GM12878 (cell line): ENCODE data around the gene ANKRD53. TPM values are rescaled to one million over a fixed set of nuclear protein-coding genes. Genes with fewer than 3 reads are reported as not detected.

Experiments
- ATAC-seq: fragments of 200-7000 bp; cut with Tn5 transposase; 3 replicates; pipeline ENCODE4 v1.9.1; 2020; ENCODE audit warnings: mild to moderate bottlenecking, moderate library complexity
- BruUV-seq: library from RNA; stranded (reverse); fragments of 400-500 nt; replicated peaks from 2 replicates; lab custom pipeline; 2021; lab: Mats Ljungman, UMichigan
- CTCF ChIA-PET: fragments of 300-600 bp; sonication (Branson Sonifier 250); formaldehyde crosslinking; extraction: SDS; loops from one replicate; lab custom pipeline; 2021; ENCODE audit warnings: inconsistent platforms; lab: Yijun Ruan, JAX
- POLR2A ChIA-PET: fragments of 350-600 bp; formaldehyde crosslinking; extraction: SDS; loops from one replicate; lab custom pipeline; 2021; ENCODE audit warnings: inconsistent platforms; lab: Charles Lee
- RAD21 ChIA-PET: fragments of 300-600 bp; sonication (Branson Sonifier 250); formaldehyde crosslinking; loops from one replicate; lab custom pipeline; 2023; ENCODE audit warnings: antibody characterized with exemption; ENCODE audit not compliant: unreplicated experiment; lab: Charles Lee
- SMC1A ChIA-PET: fragments of 300-600 bp; sonication (Branson Sonifier 250); formaldehyde crosslinking; loops from one replicate; lab custom pipeline; 2023; ENCODE audit not compliant: unreplicated experiment, uncharacterized antibody; lab: Charles Lee
- DNase-seq: peaks from one replicate; pipeline ENCODE4 v3.0.0-alpha.2; 2011; ENCODE audit warnings: low read depth, low spot score
- FAIRE-seq: peaks from 3 replicates; lab custom pipeline; 2011; peaks lifted over from hg19 to GRCh38; lab: Jason Lieb, UNC
- H2AFZ ChIP-seq: 2 replicates; pipeline ENCODE4 v1.6.0; 2011; ENCODE audit warnings: low read depth, low read length, control low read depth; ENCODE audit not compliant: control insufficient read depth
- H3K27ac ChIP-seq: 2 replicates; pipeline ENCODE4 v1.5.1; 2011; ENCODE audit warnings: control low read depth; ENCODE audit not compliant: control insufficient read depth, insufficient read depth
- H3K27me3 ChIP-seq, 2 experiments: replicated peaks in 1 of 2; 2 replicates each; pipeline versions ENCODE4 v1.6.0 to v1.6.1; 2011; ENCODE audit warnings: low read length in 1 of 2; ENCODE audit not compliant: control insufficient read depth in 2 of 2, insufficient read depth in 2 of 2
- H3K36me3 ChIP-seq, 2 experiments: 2 replicates each; pipeline ENCODE4 v1.5.1; 2011; ENCODE audit warnings: low read length in 1 of 2; ENCODE audit not compliant: control insufficient read depth in 2 of 2, insufficient read depth in 2 of 2
- H3K4me1 ChIP-seq: 2 replicates; pipeline ENCODE4 v1.6.1; 2011; ENCODE audit warnings: mild to moderate bottlenecking, low read length, moderate library complexity, mixed read lengths; ENCODE audit not compliant: control insufficient read depth, insufficient read depth
- H3K4me2 ChIP-seq: 2 replicates; pipeline ENCODE4 v1.6.0; 2011; ENCODE audit warnings: control low read depth; ENCODE audit not compliant: control insufficient read depth, insufficient read depth
- H3K4me3 ChIP-seq: fragments of 200-600 bp; sonication (generic); 2 replicates; pipeline ENCODE4 v1.5.1; 2016
- H3K79me2 ChIP-seq: 2 replicates; pipeline ENCODE4 v1.6.0; 2011; ENCODE audit warnings: low read length; ENCODE audit not compliant: control insufficient read depth, insufficient read depth
- H3K9ac ChIP-seq: 2 replicates; pipeline ENCODE4 v1.8.0; 2011; ENCODE audit warnings: low read length, control low read depth, mixed read lengths; ENCODE audit not compliant: control insufficient read depth, insufficient read depth
- H3K9me3 ChIP-seq: replicated peaks from 3 replicates; pipeline ENCODE4 v1.5.1; 2011; ENCODE audit warnings: mild to moderate bottlenecking, low read length; ENCODE audit not compliant: control insufficient read depth, insufficient read depth
- H4K20me1 ChIP-seq: 2 replicates; pipeline ENCODE4 v1.6.0; 2011; ENCODE audit not compliant: control insufficient read depth, insufficient read depth
- BMI1 ChIP-seq: fragments of 450-650 bp; IDR thresholded peaks from 2 replicates; pipeline ENCODE4 v1.6.1; 2016; ENCODE audit warnings: mild to moderate bottlenecking, moderate library complexity, borderline replicate concordance
- CHD4 ChIP-seq: fragments of 200-600 bp; sonication (generic); IDR thresholded peaks from 2 replicates; pipeline ENCODE4 v1.6.1; 2016; ENCODE audit warnings: mild to moderate bottlenecking
- ETV6 ChIP-seq, 2 experiments: fragments of 450-650 bp in 1 of 2; IDR thresholded peaks in 1 of 2; conservative IDR thresholded peaks in 1 of 2; 2 replicates each; pipeline ENCODE4 v1.6.1; 2014; ENCODE audit warnings: antibody characterized with exemption in 1 of 2, borderline replicate concordance in 1 of 2, low read depth in 1 of 2, mild to moderate bottlenecking in 1 of 2, moderate library complexity in 1 of 2
- HDAC6 ChIP-seq: fragments of 200-600 bp; sonication (generic); IDR thresholded peaks from one replicate; pipeline ENCODE4 v1.8.0; 2017; ENCODE audit warnings: antibody characterized with exemption; ENCODE audit not compliant: unreplicated experiment
- KAT2A ChIP-seq: conservative IDR thresholded peaks from 2 replicates; pipeline ENCODE4 v1.6.1; 2011; ENCODE audit warnings: low read depth, low read length; ENCODE audit not compliant: control insufficient read depth
- SPI1 ChIP-seq: IDR thresholded peaks from 2 replicates; pipeline ENCODE4 v1.6.1; 2011; ENCODE audit warnings: low read depth, mild to moderate bottlenecking, low read length, moderate library complexity, borderline replicate concordance; ENCODE audit not compliant: insufficient read depth
- WRNIP1 ChIP-seq: IDR thresholded peaks from 2 replicates; pipeline ENCODE4 v1.6.1; 2011; ENCODE audit warnings: low read depth, low read length, improper control_type of control experiment, borderline replicate concordance
- ZBED1 ChIP-seq: IDR thresholded peaks from 2 replicates; pipeline ENCODE4 v1.6.1; 2016; ENCODE audit warnings: borderline replicate concordance
- WGBS: methylation state at CpG from one replicate; pipeline ENCODE4 v1.1.6; 2016; ENCODE audit warnings: low lambda C conversion rate; ENCODE audit not compliant: insufficient replicate concordance, insufficient coverage; ENCODE audit errors: missing lambda C conversion rate; 5-methylcytosine and 5-hydroxymethylcytosine counted together
- in situ Hi-C: fragments of 300-500 bp; cut with MboI; formaldehyde crosslinking; loops from 9 replicates; pipeline ENCODE4 v1.14.3; 2018; ENCODE audit warnings: mixed read lengths
- intact Hi-C: fragments of 100-400 bp; cut with micrococcal nuclease; formaldehyde crosslinking; loops from one replicate; pipeline ENCODE4 v1.14.2; 2022; ENCODE audit not compliant: unreplicated experiment
- polyA plus RNA-seq, 11 experiments: library from polyadenylated mRNA; depleted of rRNA in 4 of 11; unstranded in 6 of 11; stranded (reverse) in 5 of 11; fragments of >200 nt; fragmentation: Nextera tagmentation in 4 of 11; fragmentation: Illumina TruSeq in 1 of 11; extraction: Ambion mirVana in 4 of 11; extraction: Trizol in 1 of 11; gene quantifications; 1 replicate in 1 of 11; 2 replicates in 10 of 11; pipeline versions ENCODE4 v1.2.1 to v1.2.3, GENCODE V29; 2011 to 2016; ENCODE audit warnings: inconsistent platforms in 2 of 11, missing spikeins in 2 of 11, low read depth in 1 of 11
- total RNA-seq, 4 experiments: library from RNA; depleted of rRNA in 3 of 4; stranded (reverse); fragments of >200 nt in 3 of 4; fragmentation: Illumina TruSeq in 1 of 4; extraction: Trizol in 1 of 4; gene quantifications; 2 replicates each; pipeline versions ENCODE4 v1.2.1 to v1.2.3, GENCODE V29; 2013 to 2021
- TF ChIP-seq, protein P1 (sequence below): fragments of 150-350 bp; IDR thresholded peaks from 2 replicates; pipeline ENCODE4 v1.6.1; 2016; ENCODE audit warnings: low read depth, low read length

Gene ANKRD53
- total and polyA plus RNA-seq, 10 of the 15 experiments (the other 5 are each of a cell fraction or from before 2014, with no cell fraction given): 0.04 TPM; not detected in 8

DNA sequence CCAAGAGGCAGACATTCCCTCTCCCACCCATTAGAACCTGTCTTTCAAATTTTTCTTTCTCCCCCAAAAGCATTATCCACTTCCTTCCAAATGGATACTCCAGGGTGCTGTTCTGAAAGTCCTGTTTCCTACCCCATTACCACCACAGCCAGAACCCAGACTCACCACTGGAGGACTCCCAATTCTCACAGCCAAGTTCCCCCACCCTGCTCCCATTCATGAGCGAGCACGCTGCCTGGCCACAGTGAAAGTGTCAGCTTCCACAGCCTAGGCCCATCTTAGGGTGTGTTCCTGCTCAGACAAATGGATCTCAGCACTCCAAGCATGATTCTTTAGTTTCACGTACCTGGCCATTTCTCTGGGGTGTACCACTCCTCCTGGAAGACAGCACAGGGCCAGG, 3.8 kb upstream of the ANKRD53 start:
- H3K4me1 ChIP-seq: peaks cover 7% of the 10 kb centered on the region
- in situ Hi-C loops: no loop called here
- no peaks in the 10 kb centered on the region for H3K36me3 ChIP-seq
- no peak overlapping the region for H3K4me3 ChIP-seq
- ChIA-PET SMC1A (no interaction called here), POLR2A (no interaction called here)
- no peaks in the 10 kb centered on the region for H4K20me1 ChIP-seq
- no TSS peak for BruUV-seq
- FAIRE-seq (no peak), ATAC-seq (no peak), DNase-seq (no peak)
- WGBS: 78% methylated on average over 3 of the region's 3 CpGs
- TF ChIP-seq KAT2A (no peak), ETV6 (conservative IDR thresholded peaks at IDR 0.05 in 1 of 2, IDR thresholded peaks at IDR 0.05 in 1 of 2; ENCODE audit: borderline replicate concordance in 1 of 2, low read depth in 1 of 2) (no peak), HDAC6 (no peak), WRNIP1 (no peak), BMI1 (no peak), ZBED1 (no peak), CHD4 (no peak), SPI1 (no peak)
- TF ChIP-seq, protein P1, sequence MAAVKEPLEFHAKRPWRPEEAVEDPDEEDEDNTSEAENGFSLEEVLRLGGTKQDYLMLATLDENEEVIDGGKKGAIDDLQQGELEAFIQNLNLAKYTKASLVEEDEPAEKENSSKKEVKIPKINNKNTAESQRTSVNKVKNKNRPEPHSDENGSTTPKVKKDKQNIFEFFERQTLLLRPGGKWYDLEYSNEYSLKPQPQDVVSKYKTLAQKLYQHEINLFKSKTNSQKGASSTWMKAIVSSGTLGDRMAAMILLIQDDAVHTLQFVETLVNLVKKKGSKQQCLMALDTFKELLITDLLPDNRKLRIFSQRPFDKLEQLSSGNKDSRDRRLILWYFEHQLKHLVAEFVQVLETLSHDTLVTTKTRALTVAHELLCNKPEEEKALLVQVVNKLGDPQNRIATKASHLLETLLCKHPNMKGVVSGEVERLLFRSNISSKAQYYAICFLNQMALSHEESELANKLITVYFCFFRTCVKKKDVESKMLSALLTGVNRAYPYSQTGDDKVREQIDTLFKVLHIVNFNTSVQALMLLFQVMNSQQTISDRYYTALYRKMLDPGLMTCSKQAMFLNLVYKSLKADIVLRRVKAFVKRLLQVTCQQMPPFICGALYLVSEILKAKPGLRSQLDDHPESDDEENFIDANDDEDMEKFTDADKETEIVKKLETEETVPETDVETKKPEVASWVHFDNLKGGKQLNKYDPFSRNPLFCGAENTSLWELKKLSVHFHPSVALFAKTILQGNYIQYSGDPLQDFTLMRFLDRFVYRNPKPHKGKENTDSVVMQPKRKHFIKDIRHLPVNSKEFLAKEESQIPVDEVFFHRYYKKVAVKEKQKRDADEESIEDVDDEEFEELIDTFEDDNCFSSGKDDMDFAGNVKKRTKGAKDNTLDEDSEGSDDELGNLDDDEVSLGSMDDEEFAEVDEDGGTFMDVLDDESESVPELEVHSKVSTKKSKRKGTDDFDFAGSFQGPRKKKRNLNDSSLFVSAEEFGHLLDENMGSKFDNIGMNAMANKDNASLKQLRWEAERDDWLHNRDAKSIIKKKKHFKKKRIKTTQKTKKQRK: no peak
- TF ChIP-seq, all 136 proteins: peak for 0
- CTCF ChIA-PET: interaction anchor here (1.0 to 7.2 kb wide), 6 partner anchors 10 to 55 kb away, joined by 3 to 72 read pairs (median 4); no protein-coding TSS in a partner anchor
- intact Hi-C loops: no loop called here
- RAD21 ChIA-PET: no interaction called here
- Histone ChIP-seq H3K27me3 (no peaks in the 10 kb centered on the region), H3K9me3 (no peaks in the 10 kb centered on the region), H3K9ac (no peak overlapping the region), H3K79me2 (no peaks in the 10 kb centered on the region), H3K4me2 (no peak overlapping the region), H3K27ac (no peak overlapping the region), H2AFZ (no peak overlapping the region)
